GM23338 (cell line): Measurements from ENCODE around the gene CD300E. TPM values are rescaled to one million over a fixed set of nuclear protein-coding genes. Genes with fewer than 3 reads are reported as not detected.
A peak's percentile ranks its signal among the peaks of the same experiment; 100 is the strongest.

Experiments
- ATAC-seq: fragments of 200-7000 bp; cut with Tn5 transposase; 3 replicates; pipeline ENCODE4 v1.9.1; 2020
- DNase-seq: peaks from one replicate; pipeline ENCODE4 v3.0.0-alpha.2; 2015; ENCODE audit warnings: low spot score
- H2AFZ ChIP-seq: fragments of 200-600 bp; sonication (generic); 2 replicates; pipeline ENCODE4 v1.8.0; 2016; ENCODE audit warnings: antibody characterized with exemption, mild to moderate bottlenecking, moderate library complexity
- H3F3A ChIP-seq: fragments of 200-600 bp; sonication (generic); replicated peaks from 2 replicates; pipeline ENCODE4 v1.8.0; 2017; ENCODE audit warnings: antibody characterized with exemption, mixed run types, low read depth
- H3K27ac ChIP-seq: fragments of 200-600 bp; sonication (generic); 2 replicates; pipeline ENCODE4 v1.6.1; 2016; ENCODE audit warnings: low read depth
- H3K27me3 ChIP-seq: fragments of 200-600 bp; sonication (generic); 2 replicates; pipeline ENCODE4 v1.8.0; 2016; ENCODE audit warnings: mild to moderate bottlenecking, mixed run types, moderate library complexity; ENCODE audit not compliant: insufficient read depth
- H3K36me3 ChIP-seq: fragments of 200-600 bp; sonication (generic); 2 replicates; pipeline ENCODE4 v1.8.0; 2016; ENCODE audit warnings: mild to moderate bottlenecking; ENCODE audit not compliant: insufficient read depth
- H3K4me1 ChIP-seq: fragments of 200-600 bp; sonication (generic); 2 replicates; pipeline ENCODE4 v1.8.0; 2016; ENCODE audit warnings: mild to moderate bottlenecking, moderate library complexity; ENCODE audit not compliant: insufficient read depth
- H3K4me2 ChIP-seq: fragments of 200-600 bp; sonication (generic); 2 replicates; pipeline ENCODE4 v1.7.1; 2017; ENCODE audit warnings: mixed run types
- H3K4me3 ChIP-seq: fragments of 200-600 bp; sonication (generic); 2 replicates; pipeline ENCODE4 v1.6.1; 2016; ENCODE audit warnings: mixed run types
- H3K79me2 ChIP-seq: fragments of 200-600 bp; sonication (generic); replicated peaks from 2 replicates; pipeline ENCODE4 v1.8.0; 2017; ENCODE audit warnings: mild to moderate bottlenecking; ENCODE audit not compliant: insufficient read depth
- H3K9me2 ChIP-seq: fragments of 200-600 bp; sonication (generic); 2 replicates; pipeline ENCODE4 v1.8.0; 2017; ENCODE audit not compliant: insufficient read depth
- H4K20me1 ChIP-seq: fragments of 200-600 bp; sonication (generic); replicated peaks from 2 replicates; pipeline ENCODE4 v1.8.0; 2017; ENCODE audit warnings: mild to moderate bottlenecking; ENCODE audit not compliant: insufficient read depth
- H3K27ac Mint-ChIP-seq: 2 replicates; pipeline ENCODE4 v1.8.0; 2020; ENCODE audit warnings: inconsistent platforms, mild to moderate bottlenecking, moderate library complexity, mixed read lengths
- H3K27me3 Mint-ChIP-seq: 3 replicates; pipeline ENCODE4 v1.8.0; 2022; ENCODE audit warnings: low read depth, mild to moderate bottlenecking, moderate library complexity, mixed read lengths, inconsistent platforms; ENCODE audit not compliant: insufficient read depth, poor library complexity
- H3K36me3 Mint-ChIP-seq: 3 replicates; pipeline ENCODE4 v1.8.0; 2021; ENCODE audit warnings: low read depth, mild to moderate bottlenecking, inconsistent platforms, moderate library complexity, mixed read lengths
- H3K4me1 Mint-ChIP-seq: 3 replicates; pipeline ENCODE4 v1.8.0; 2020; ENCODE audit warnings: mild to moderate bottlenecking, inconsistent platforms, mixed read lengths
- H3K4me3 Mint-ChIP-seq: 3 replicates; pipeline ENCODE4 v1.8.0; 2021; ENCODE audit warnings: moderate library complexity, mild to moderate bottlenecking, inconsistent platforms, mixed read lengths
- H3K9me3 Mint-ChIP-seq: 3 replicates; pipeline ENCODE4 v1.8.0; 2020; ENCODE audit warnings: moderate library complexity, mild to moderate bottlenecking, inconsistent platforms, mixed read lengths
- CTCF ChIP-seq, 2 experiments: fragments of 200-600 bp in 1 of 2; sonication (generic) in 1 of 2; conservative IDR thresholded peaks; 2 replicates each; pipeline versions ENCODE4 v1.5.1 to v1.6.1; 2016 to 2017; ENCODE audit warnings: antibody characterized with exemption in 2 of 2, low read depth in 2 of 2, mild to moderate bottlenecking in 2 of 2, moderate library complexity in 1 of 2
- ETS1 ChIP-seq: IDR thresholded peaks from 2 replicates; pipeline ENCODE4 v1.6.1; 2016; ENCODE audit warnings: antibody characterized with exemption
- EZH2phosphoT487 ChIP-seq: fragments of 200-600 bp; sonication (generic); IDR thresholded peaks from one replicate; pipeline ENCODE4 v1.8.1; 2018; ENCODE audit warnings: antibody characterized with exemption; ENCODE audit not compliant: unreplicated experiment
- JUNB ChIP-seq: IDR thresholded peaks from one replicate; pipeline ENCODE4 v1.6.1; 2016; ENCODE audit warnings: antibody characterized with exemption; ENCODE audit not compliant: unreplicated experiment
- NANOG ChIP-seq: IDR thresholded peaks from 2 replicates; pipeline ENCODE4 v1.6.1; 2016; ENCODE audit warnings: antibody characterized with exemption, borderline replicate concordance
- POLR2AphosphoS5 ChIP-seq: IDR thresholded peaks from 2 replicates; pipeline ENCODE4 v1.6.1; 2016; ENCODE audit warnings: antibody characterized with exemption, low read depth
- STAT1 ChIP-seq: IDR thresholded peaks from one replicate; pipeline ENCODE4 v1.6.1; 2016; ENCODE audit warnings: antibody characterized with exemption; ENCODE audit not compliant: unreplicated experiment
- ZNF114 ChIP-seq: fragments of 250-450 bp; sonication (Bioruptor Pico); IDR thresholded peaks from 2 replicates; pipeline ENCODE4 v1.5.0; 2020; ENCODE audit warnings: mild to moderate bottlenecking, moderate library complexity
- ZNF331 ChIP-seq: fragments of 250-450 bp; sonication (Bioruptor Pico); IDR thresholded peaks from 2 replicates; pipeline ENCODE4 v1.5.0; 2020; ENCODE audit warnings: low read depth, mild to moderate bottlenecking, moderate library complexity
- ZNF462 ChIP-seq: fragments of 250-450 bp; sonication (Bioruptor Pico); IDR thresholded peaks from 2 replicates; pipeline ENCODE4 v1.5.0; 2020; ENCODE audit warnings: mild to moderate bottlenecking, moderate library complexity
- polyA plus RNA-seq: library from polyadenylated mRNA; unstranded; fragments of >200 nt; fragmentation: Nextera tagmentation; extraction: Ambion mirVana; gene quantifications from 2 replicates; pipeline ENCODE4 v1.2.1, GENCODE V29; 2016
- total RNA-seq: library from RNA; depleted of rRNA; stranded (reverse); fragments of >200 nt; shearing (Covaris generic); gene quantifications from 2 replicates; pipeline ENCODE4 v1.2.3, GENCODE V29; 2014

CD300E gene
- total and polyA plus RNA-seq, 2 experiments from 2014 or later = not detected

- H3K79me2 ChIP-seq = no peaks in the 10 kb centered on the region
- no peaks in the 10 kb centered on the region; the same call in 1 of the 2 replicates for H3K9me2 ChIP-seq
- no peaks in the 10 kb centered on the region; the same call in 1 of the 3 replicates for H3K9me3 Mint-ChIP-seq
- no peaks in the 10 kb centered on the region for H3K4me1 ChIP-seq
- no peak overlapping the region for H3K4me3 Mint-ChIP-seq
- peaks cover 4% of the 10 kb centered on the region; the same call in 2 of the 3 replicates for H3K4me1 Mint-ChIP-seq
- no peak overlapping the region for H3K4me3 ChIP-seq
- H3F3A ChIP-seq = 0 out of 2 replicates have a peak, but pooled peaks cover 3% of the 10 kb centered on the region
- no peaks in the 10 kb centered on the region for H3K27me3 ChIP-seq
- H3K27ac Mint-ChIP-seq = no peak overlapping the region
- no peaks in the 10 kb centered on the region for H4K20me1 ChIP-seq
- ATAC-seq (peak; percentile 96), DNase-seq (peak; percentile 83)
- peak overlapping the region; percentile 85 for H2AFZ ChIP-seq
- H3K36me3 Mint-ChIP-seq = no peaks in the 10 kb centered on the region; the same call in 2 of the 3 replicates
- H3K4me2 ChIP-seq = no peak overlapping the region
- peaks cover 9% of the 10 kb centered on the region for H3K27me3 Mint-ChIP-seq
- no peak overlapping the region for H3K27ac ChIP-seq
- no peaks in the 10 kb centered on the region for H3K36me3 ChIP-seq
- TF ChIP-seq CTCF (conservative IDR thresholded peaks at IDR 0.05; ENCODE audit: low read depth in 2 of 2) = peak; percentile 86 to 87
- TF ChIP-seq ZNF331 (CRISPR knock-in tag) = no peak
Measured at GRCh38 chr17:74566132-74566753, 57.3 kb downstream of the CD300E start.

GRCh38 chr17:74565126-74565525, 58.4 kb downstream of the CD300E start:
- Mint-ChIP-seq H3K4me1 (peaks cover 4% of the 10 kb centered on the region; the same call in 2 of the 3 replicates), H3K4me3 (no peak overlapping the region), H3K36me3 (no peaks in the 10 kb centered on the region; the same call in 2 of the 3 replicates), H3K9me3 (no peaks in the 10 kb centered on the region; the same call in 1 of the 3 replicates), H3K27me3 (peaks cover 10% of the 10 kb centered on the region), H3K27ac (no peak overlapping the region)
- 0 out of 2 replicates have a peak, but pooled peaks cover 3% of the 10 kb centered on the region for H3F3A ChIP-seq
- H3K4me2 ChIP-seq = no peak overlapping the region
- no peaks in the 10 kb centered on the region for H4K20me1 ChIP-seq
- no peak overlapping the region for H3K27ac ChIP-seq
- no peaks in the 10 kb centered on the region for H3K36me3 ChIP-seq
- H3K27me3 ChIP-seq = no peaks in the 10 kb centered on the region
- H3K79me2 ChIP-seq = no peaks in the 10 kb centered on the region
- H3K4me3 ChIP-seq = no peak overlapping the region
- no peak for ATAC-seq
- H2AFZ ChIP-seq = no peak overlapping the region
- DNase-seq = no peak
- no peaks in the 10 kb centered on the region; the same call in 1 of the 2 replicates for H3K9me2 ChIP-seq
- no peaks in the 10 kb centered on the region for H3K4me1 ChIP-seq
- TF ChIP-seq EZH2phosphoT487 = no peak
- no peak for TF ChIP-seq JUNB
- no peak for TF ChIP-seq POLR2AphosphoS5
- TF ChIP-seq STAT1 = no peak
- no peak for TF ChIP-seq ZNF114 (CRISPR knock-in tag)
- no peak for TF ChIP-seq NANOG
- no peak for TF ChIP-seq ZNF331 (CRISPR knock-in tag)
- TF ChIP-seq ZNF462 = no peak
- TF ChIP-seq ETS1 = no peak
